GM18508 (cell line): ENCODE data around the gene LRRC55.

Experiments used
- ATAC-seq: cut with Tn5 transposase; IDR thresholded peaks from one replicate; pipeline ENCODE4 v1.9.1; 2021; ENCODE audit warnings: moderate number of reproducible peaks; ENCODE audit not compliant: insufficient read depth, unreplicated experiment

LRRC55 gene

DNA sequence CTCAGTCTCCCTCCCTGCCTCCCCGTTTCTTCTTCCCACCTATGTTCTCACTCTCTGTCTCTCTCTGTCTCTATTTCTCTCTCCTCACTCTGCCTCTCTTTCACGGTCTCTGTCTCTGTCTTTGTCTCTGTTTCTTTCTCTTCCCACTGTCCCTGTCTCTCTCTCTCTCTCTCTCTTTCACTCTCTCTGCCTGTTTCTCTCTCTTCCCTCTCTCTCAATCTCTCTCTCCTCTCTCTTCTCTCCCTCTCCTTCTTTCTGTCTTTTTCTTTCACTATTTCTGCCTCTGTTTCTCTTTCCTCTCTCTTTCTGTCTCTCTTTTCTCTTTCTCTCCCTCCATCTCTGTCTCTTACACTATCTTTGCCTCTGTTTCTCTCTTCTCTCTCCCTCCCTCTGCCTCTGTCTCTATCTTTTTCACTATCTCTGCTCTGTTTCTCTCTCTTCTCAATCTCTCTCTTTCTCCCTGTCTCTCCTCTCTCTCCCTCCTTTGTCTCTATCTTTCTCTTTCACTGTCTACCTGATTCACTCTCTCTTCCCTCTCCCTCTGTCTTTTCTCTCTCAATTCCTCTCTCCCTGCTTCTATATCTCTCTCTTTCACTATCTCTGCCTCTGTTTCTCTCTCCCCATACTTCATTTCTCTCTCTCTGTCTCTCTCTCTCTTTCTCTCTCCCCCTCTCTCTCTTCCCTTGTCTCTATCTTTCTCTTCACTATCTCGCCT, 49.9 kb downstream of the LRRC55 start:
- no peak for ATAC-seq

DNA sequence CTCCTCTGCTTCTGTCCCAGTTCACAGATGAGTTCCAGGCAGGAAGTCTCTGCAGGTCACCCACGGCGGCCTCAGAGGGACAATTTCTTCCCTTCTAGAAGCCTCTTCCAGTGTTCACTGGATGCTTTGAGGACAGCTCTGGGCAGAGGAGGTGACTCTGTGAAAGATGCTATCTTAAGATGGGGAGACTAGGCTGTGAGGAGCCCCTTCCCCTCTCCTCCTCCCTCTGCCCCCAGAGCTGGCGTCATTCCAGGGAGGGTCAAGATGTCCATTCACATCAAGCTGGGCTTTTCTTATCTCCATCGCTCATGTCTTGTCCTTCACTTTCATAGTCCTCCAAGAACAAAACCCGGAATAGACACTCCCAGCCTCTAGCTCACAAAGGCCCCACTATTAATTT, 51.9 kb downstream of the LRRC55 start:
- ATAC-seq, result no peak

DNA sequence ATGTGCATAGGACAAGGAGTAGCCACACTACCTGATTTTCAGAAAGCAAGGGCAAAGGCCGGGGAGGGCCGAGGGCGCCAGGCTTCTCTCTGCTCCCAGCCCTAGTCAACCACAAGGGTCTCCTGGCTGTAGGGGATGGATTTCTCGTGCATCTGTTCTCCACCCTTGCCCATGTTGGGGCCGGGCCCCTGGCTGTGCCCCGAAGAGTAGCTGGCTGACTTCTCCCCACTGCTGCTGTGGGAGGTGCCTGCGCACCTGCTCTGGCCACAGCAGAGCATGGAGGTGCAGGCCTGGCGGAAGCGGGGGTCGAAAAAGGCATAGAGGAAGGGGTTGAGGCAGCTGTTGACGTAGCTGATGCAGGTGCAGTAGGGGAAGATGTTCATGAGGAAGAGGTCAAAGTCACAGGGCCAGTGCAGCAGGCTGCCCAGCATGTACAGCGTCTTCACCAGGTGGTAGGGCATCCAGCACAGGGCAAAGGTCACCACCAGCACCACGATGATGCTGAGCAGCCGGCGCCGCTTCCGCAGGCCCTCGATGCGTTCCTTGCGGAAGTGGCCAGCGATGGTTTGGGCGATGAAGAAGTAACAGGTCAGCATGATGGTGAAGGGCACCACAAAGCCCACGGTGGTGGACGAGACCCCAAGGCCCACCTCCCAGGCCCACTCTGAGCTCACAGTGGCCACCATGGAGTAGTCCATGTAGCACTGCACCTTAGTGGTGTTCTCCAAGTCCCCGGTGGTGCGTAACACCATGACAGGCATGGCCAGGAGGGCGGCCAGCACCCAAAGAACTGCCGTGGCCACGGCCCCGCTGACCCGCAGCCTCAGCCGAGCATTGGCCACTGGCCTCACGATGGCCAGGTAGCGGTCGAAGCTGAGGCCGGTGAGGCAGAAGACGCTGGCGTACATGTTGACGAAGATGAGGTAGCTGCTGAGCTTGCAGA, 54.3 kb downstream of the LRRC55 start:
- no peak for ATAC-seq

DNA sequence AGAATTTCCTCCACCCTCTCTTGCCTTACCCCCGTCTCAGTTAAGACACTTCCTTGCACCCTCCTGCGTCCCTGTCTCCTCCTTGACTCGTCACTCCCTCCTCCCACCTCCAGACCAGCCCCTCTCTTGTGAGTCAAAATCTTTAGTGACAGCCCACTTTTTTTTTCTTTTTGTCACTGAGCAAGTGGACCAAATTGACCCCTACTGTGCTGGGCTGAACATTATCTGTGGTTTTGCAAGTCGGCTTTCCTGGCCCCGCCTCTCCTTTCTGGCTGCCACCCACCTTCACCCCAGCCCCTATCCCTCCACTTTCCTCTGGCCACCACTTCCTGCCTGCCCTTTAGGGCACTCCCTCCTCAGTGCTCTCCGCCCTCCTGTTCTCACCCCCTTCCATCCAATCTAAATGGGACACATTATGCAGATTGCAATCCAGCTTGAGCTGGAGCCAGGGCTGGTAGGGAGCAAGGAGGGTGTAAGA, 55.5 kb downstream of the LRRC55 start, which contains the start of gene APLNR:
TSS of gene APLNR (minus strand) at position 47 of the 478 bp plus-strand sequence. CDS start 246 bp downstream, outside the sequence.
- no peak for ATAC-seq

DNA sequence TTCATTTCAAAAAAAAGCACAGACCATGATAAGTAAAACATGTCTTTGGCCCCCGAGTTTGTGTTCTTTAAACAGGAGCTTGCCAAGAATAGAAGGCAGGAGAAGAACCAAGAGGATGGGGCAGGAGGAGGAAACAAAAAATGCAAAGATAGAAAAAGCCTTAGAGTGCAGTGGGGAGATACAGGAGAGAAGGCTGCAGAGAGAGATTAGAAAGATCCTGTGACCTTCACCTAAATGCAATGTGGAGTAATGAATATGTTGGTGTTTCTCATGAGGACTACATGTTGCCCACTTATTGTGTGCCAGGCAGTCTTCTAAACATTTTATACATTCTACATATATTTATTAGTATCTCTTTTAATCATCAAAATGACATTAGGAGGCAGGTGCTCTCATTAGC, 57.6 kb downstream of the LRRC55 start:
- no peak for ATAC-seq

DNA sequence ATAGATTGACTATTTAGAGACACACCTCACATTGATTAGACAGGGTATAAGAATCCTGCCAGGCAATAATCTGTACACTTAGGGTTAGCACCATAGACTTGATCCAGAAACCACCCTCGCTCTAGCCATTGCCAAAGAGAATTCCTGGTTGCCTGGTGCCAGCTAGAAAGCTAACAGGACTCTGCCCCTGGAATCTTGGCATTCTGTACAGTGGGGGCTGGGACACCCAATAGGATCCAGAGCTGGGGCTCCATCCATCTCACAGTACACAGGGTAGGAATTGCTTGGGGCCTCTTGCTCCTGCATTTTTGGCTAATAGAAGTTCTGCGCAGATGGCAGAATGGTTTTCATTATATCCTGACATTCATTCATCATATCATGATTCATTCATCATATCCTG, 58.3 kb downstream of the LRRC55 start:
- ATAC-seq, result no peak

DNA sequence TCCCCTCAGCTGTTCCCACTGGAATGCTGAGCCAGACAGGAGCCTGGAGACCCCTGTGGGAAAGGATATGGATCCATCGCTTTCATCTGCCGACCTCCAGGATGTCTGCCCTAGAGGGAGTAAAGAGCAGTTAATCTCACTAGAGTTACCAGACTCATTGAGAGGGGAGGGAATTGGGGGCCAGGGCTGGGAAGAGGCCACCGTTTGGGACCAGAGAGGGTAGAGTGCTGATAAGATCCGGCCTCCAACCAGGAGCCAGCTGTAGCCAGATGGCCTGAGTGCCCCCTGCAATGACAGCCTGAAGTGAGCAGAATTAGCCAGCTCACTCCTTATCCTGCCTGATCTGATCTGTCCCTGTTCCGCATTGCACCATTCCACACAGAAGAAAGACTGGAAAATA, 59.0 kb downstream of the LRRC55 start:
- ATAC-seq, result no peak
